ENCODE results near the gene GALNT1. TPM values are rescaled to one million over a fixed set of nuclear protein-coding genes. Genes with fewer than 3 reads are reported as not detected.
A peak's percentile ranks its signal among the peaks of the same experiment; 100 is the strongest.

The GALNT1 gene
- total RNA-seq, 1 donor from 2014 or later, result 34.8 TPM

- ATAC-seq, result peak; percentile 51
- no peak for DNase-seq (ENCODE audit: low spot score)
Observed at GRCh38 chr18:35616664-35617423, 35.3 kb downstream of the GALNT1 start.

GRCh38 chr18:35617865-35618264 lies 36.3 kb downstream of the GALNT1 start:
- no peak for ATAC-seq

GRCh38 chr18:35618289-35618688 lies 36.7 kb downstream of the GALNT1 start:
- ATAC-seq (no peak), DNase-seq (ENCODE audit: low spot score) (no peak)

More at GRCh38 chr18:35617865-35618264, 36.3 kb downstream of the GALNT1 start:
- DNase-seq (ENCODE audit: low spot score), result no peak

- no peak for DNase-seq (ENCODE audit: low spot score)
- ATAC-seq, result no peak
Observed at GRCh38 chr18:35618696-35619095, 37.2 kb downstream of the GALNT1 start.

GRCh38 chr18:35619464-35619863 lies 37.9 kb downstream of the GALNT1 start:
- DNase-seq (ENCODE audit: low spot score) (no peak), ATAC-seq (peak; percentile 25)

GRCh38 chr18:35619941-35620340 lies 38.4 kb downstream of the GALNT1 start:
- ATAC-seq, result no peak
- DNase-seq (ENCODE audit: low spot score), result no peak

GRCh38 chr18:35620765-35621164 lies 39.2 kb downstream of the GALNT1 start:
- no peak for ATAC-seq
- no peak for DNase-seq (ENCODE audit: low spot score)

GRCh38 chr18:35623255-35623654 lies 41.7 kb downstream of the GALNT1 start:
- ATAC-seq (no peak), DNase-seq (ENCODE audit: low spot score) (no peak)

GRCh38 chr18:35624146-35624545 lies 42.6 kb downstream of the GALNT1 start:
- no peak for DNase-seq (ENCODE audit: low spot score)
- ATAC-seq, result no peak

GRCh38 chr18:35625232-35625631 lies 43.7 kb downstream of the GALNT1 start:
- DNase-seq (ENCODE audit: low spot score) (no peak), ATAC-seq (no peak)

GRCh38 chr18:35633761-35634160 lies 52.2 kb downstream of the GALNT1 start:
- DNase-seq (ENCODE audit: low spot score) (no peak), ATAC-seq (no peak)

GRCh38 chr18:35634323-35634722 lies 52.8 kb downstream of the GALNT1 start:
- ATAC-seq (no peak), DNase-seq (ENCODE audit: low spot score) (no peak)

GRCh38 chr18:35635170-35635569 lies 53.6 kb downstream of the GALNT1 start:
- DNase-seq (ENCODE audit: low spot score) (no peak), ATAC-seq (no peak)

GRCh38 chr18:35637227-35637626 lies 55.7 kb downstream of the GALNT1 start:
- no peak for ATAC-seq
- DNase-seq (ENCODE audit: low spot score), result no peak

GRCh38 chr18:35639296-35639695 lies 57.8 kb downstream of the GALNT1 start:
- ATAC-seq (no peak), DNase-seq (ENCODE audit: low spot score) (no peak)

- DNase-seq (ENCODE audit: low spot score) (no peak), ATAC-seq (no peak)
Observed at GRCh38 chr18:35641467-35641866, 59.9 kb downstream of the GALNT1 start.

- no peak for DNase-seq (ENCODE audit: low spot score)
- ATAC-seq, result no peak
Observed at GRCh38 chr18:35641916-35642315, 60.4 kb downstream of the GALNT1 start.

GRCh38 chr18:35642802-35643201 lies 61.3 kb downstream of the GALNT1 start:
- ATAC-seq (no peak), DNase-seq (ENCODE audit: low spot score) (no peak)

- ATAC-seq (no peak), DNase-seq (ENCODE audit: low spot score) (no peak)
Observed at GRCh38 chr18:35646449-35646848, 64.9 kb downstream of the GALNT1 start.

- no peak for ATAC-seq
- DNase-seq (ENCODE audit: low spot score), result no peak
Observed at GRCh38 chr18:35653392-35654135, 72.0 kb downstream of the GALNT1 start.

- DNase-seq (ENCODE audit: low spot score), result no peak
- ATAC-seq, result no peak
Observed at GRCh38 chr18:35658112-35658511, 76.6 kb downstream of the GALNT1 start.

GRCh38 chr18:35661483-35662146 lies 80.1 kb downstream of the GALNT1 start:
- ATAC-seq (peak; percentile 22), DNase-seq (ENCODE audit: low spot score) (no peak)
